B cell (primary cell): ENCODE measurements around the gene ZDHHC19. TPM values are rescaled to one million over a fixed set of nuclear protein-coding genes. Genes with fewer than 3 reads are reported as not detected.

Source experiments
- ATAC-seq: fragments of 200-7000 bp; cut with Tn5 transposase; one replicate; pipeline ENCODE4 v1.10.0; 2021; ENCODE audit warnings: low read depth, mild to moderate bottlenecking, moderate number of reproducible peaks, moderate library complexity
- CTCF ChIA-PET: fragments of 350-600 bp; sonication (Branson Sonifier 250); formaldehyde crosslinking; loops from one replicate; lab custom pipeline; 2021; ENCODE audit warnings: antibody characterized with exemption, inconsistent platforms; lab: Charles Lee
- POLR2A ChIA-PET: fragments of 350-600 bp; sonication (Branson Sonifier 250); formaldehyde crosslinking; loops from one replicate; lab custom pipeline; 2021; ENCODE audit warnings: antibody characterized with exemption; lab: Charles Lee
- DNase-seq: peaks from one replicate; pipeline ENCODE4 v3.0.0; 2013
- H2AFZ ChIP-seq: 2 replicates; pipeline ENCODE4 v1.6.1; 2012; ENCODE audit warnings: mild to moderate bottlenecking, low read depth, low read length; ENCODE audit not compliant: insufficient read depth, poor library complexity, severe bottlenecking
- H3K27ac ChIP-seq, 2 donors: 1 replicate in 1 of 2; 2 replicates in 1 of 2; pipeline ENCODE4 v1.5.1; 2012 to 2013; ENCODE audit warnings: low read length in 2 of 2, mild to moderate bottlenecking in 2 of 2, moderate library complexity in 1 of 2
- H3K27me3 ChIP-seq, 4 experiments: fragments of 200-600 bp in 1 of 4; sonication (generic) in 1 of 4; replicated peaks in 1 of 4; 1 replicate in 2 of 4; 2 replicates in 2 of 4; pipeline versions ENCODE4 v1.6.1 to v1.7.0; 2013 to 2016; ENCODE audit warnings: low read length in 3 of 4, mild to moderate bottlenecking in 2 of 4, mixed read lengths in 1 of 4, moderate library complexity in 1 of 4; ENCODE audit not compliant: insufficient read depth in 4 of 4, control insufficient read depth in 3 of 4; ENCODE audit errors: control extremely low read depth in 1 of 4
- H3K36me3 ChIP-seq, 2 experiments: replicated peaks in 1 of 2; 1 replicate in 1 of 2; 2 replicates in 1 of 2; pipeline versions ENCODE4 v1.6.1 to v1.7.1; 2013; ENCODE audit warnings: low read length in 1 of 2; ENCODE audit not compliant: insufficient read depth in 2 of 2, control insufficient read depth in 1 of 2; ENCODE audit errors: control extremely low read depth in 1 of 2, extremely low read depth in 1 of 2
- H3K4me1 ChIP-seq, 2 donors: fragments of 200-600 bp in 1 of 2; sonication (generic) in 1 of 2; 1 replicate in 1 of 2; 2 replicates in 1 of 2; pipeline versions ENCODE4 v1.5.1 to v1.6.1; 2013 to 2017; ENCODE audit warnings: low read length in 2 of 2; ENCODE audit not compliant: control insufficient read depth in 2 of 2, insufficient read depth in 2 of 2
- H3K4me2 ChIP-seq: replicated peaks from 2 replicates; pipeline ENCODE3; 2012; ENCODE audit warnings: mild to moderate bottlenecking, low read depth, low read length; ENCODE audit not compliant: poor library complexity, severe bottlenecking
- H3K4me3 ChIP-seq, 5 experiments: fragments of 200-600 bp in 1 of 5; sonication (generic) in 1 of 5; 1 replicate in 3 of 5; 2 replicates in 2 of 5; pipeline versions ENCODE4 v1.5.1 to v1.7.0; 2011 to 2016; ENCODE audit warnings: low read length in 4 of 5, mild to moderate bottlenecking in 4 of 5, low read depth in 2 of 5, control low read depth in 1 of 5, moderate library complexity in 1 of 5; ENCODE audit not compliant: insufficient read depth in 1 of 5; ENCODE audit errors: control extremely low read depth in 1 of 5, extremely low read depth in 1 of 5
- H3K79me2 ChIP-seq: fragments of 200-600 bp; sonication (generic); one replicate; pipeline ENCODE4 v1.6.0; 2016; ENCODE audit warnings: low read length; ENCODE audit not compliant: control insufficient read depth, insufficient read depth
- H3K9ac ChIP-seq: fragments of 200-600 bp; sonication (generic); 2 replicates; pipeline ENCODE4 v1.6.1; 2017; ENCODE audit warnings: mild to moderate bottlenecking, low read length, moderate library complexity
- H3K9me3 ChIP-seq, 3 donors: one replicate each; pipeline versions ENCODE4 v1.6.1 to v1.7.1; 2013; ENCODE audit warnings: low read length in 2 of 3; ENCODE audit not compliant: control insufficient read depth in 2 of 3, insufficient read depth in 1 of 3; ENCODE audit errors: control extremely low read depth in 1 of 3
- H4K20me1 ChIP-seq: 2 replicates; pipeline ENCODE4 v1.6.0; 2012; ENCODE audit warnings: mild to moderate bottlenecking, low read length; ENCODE audit not compliant: insufficient read depth, control insufficient read depth, poor library complexity, severe bottlenecking
- H3K27ac Mint-ChIP-seq: one replicate; pipeline ENCODE4 v1.8.0; 2021; ENCODE audit warnings: mixed read lengths
- H3K27me3 Mint-ChIP-seq: one replicate; pipeline ENCODE4 v1.8.0; 2021; ENCODE audit warnings: mixed read lengths
- H3K4me1 Mint-ChIP-seq: one replicate; pipeline ENCODE4 v1.8.0; 2021; ENCODE audit warnings: mixed read lengths
- H3K4me3 Mint-ChIP-seq: one replicate; pipeline ENCODE4 v1.8.0; 2021; ENCODE audit warnings: mixed read lengths
- H3K9me3 Mint-ChIP-seq: one replicate; pipeline ENCODE4 v1.8.0; 2022; ENCODE audit warnings: mixed read lengths; ENCODE audit not compliant: insufficient read depth
- EZH2 ChIP-seq: IDR thresholded peaks from 2 replicates; pipeline ENCODE4 v1.6.1; 2012; ENCODE audit warnings: borderline replicate concordance, low read depth, mild to moderate bottlenecking, moderate library complexity, low read length; ENCODE audit not compliant: insufficient read depth, poor library complexity, severe bottlenecking
- WGBS: methylation state at CpG from one replicate; pipeline ENCODE4 v1.1.5; 2013; ENCODE audit warnings: missing lambda C conversion rate; ENCODE audit not compliant: insufficient coverage; 5-methylcytosine and 5-hydroxymethylcytosine counted together
- intact Hi-C: fragments of 100-400 bp; cut with micrococcal nuclease; formaldehyde crosslinking; loops from one replicate; pipeline ENCODE4 v1.10.0; 2022
- polyA plus RNA-seq: library from polyadenylated mRNA; depleted of rRNA; stranded (reverse); fragments of >200 nt; gene quantifications from 2 replicates; pipeline ENCODE4 v1.2.3, GENCODE V29; 2012
- total RNA-seq, 2 donors: library from RNA; stranded (reverse); fragments of 120-200 nt in 1 of 2; gene quantifications; 1 replicate in 1 of 2; 2 replicates in 1 of 2; pipeline versions ENCODE4 v1.2.3 to v1.2.4, GENCODE V29; 2013 to 2022
- TF ChIP-seq, protein P1 (sequence below): fragments of 200-600 bp; IDR thresholded peaks from one replicate; pipeline ENCODE4 v1.8.0; 2022; ENCODE audit warnings: antibody characterized with exemption, mild to moderate bottlenecking

Gene ZDHHC19
- total and polyA plus RNA-seq, 2 donors (not counting 1 experiment from before 2014, with no cell fraction given), result 0.91 to 6.0 TPM

DNA sequence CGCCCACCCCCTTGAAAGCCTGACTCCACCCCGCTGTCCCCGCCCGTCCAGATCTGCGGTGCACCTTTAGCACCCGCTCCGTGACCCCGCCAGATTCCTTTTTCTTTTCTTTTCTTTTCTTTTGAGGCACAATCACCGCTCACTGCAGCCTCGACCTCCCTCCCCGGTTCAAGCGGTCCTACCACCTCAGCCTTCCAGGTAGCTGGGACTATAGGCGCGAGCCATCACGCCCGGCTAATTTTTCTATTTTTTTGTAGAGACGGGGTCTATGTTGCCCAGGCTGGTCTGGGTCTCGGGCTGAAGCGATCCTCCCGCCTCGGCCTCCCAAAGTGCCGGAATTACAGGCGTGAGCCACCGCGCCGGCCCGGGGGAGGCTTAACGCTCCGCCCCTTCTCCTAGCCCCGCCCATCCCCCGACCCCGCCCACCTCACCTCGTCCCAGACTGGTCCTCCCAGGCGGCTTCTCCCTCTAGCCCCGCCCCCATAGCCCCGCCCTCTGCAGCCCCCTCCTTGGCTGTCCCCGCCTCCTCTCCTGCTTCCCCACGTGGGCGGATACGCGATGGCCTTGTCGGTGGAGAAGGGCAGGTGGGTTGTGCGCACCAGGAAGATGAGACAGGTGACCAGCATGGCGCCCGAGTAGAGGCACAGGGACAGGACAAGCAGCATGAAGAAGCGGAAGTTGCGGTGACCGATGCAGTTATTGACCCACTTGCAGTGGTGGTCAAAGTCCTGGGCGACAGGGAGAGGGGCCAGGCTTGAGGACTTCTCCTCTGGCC is 3.2 kb downstream of the ZDHHC19 start:
- DNase-seq, result peak; percentile 74
- Histone ChIP-seq H4K20me1 (no peaks in the 10 kb centered on the region), H3K79me2 (no peaks in the 10 kb centered on the region), H3K9me3 (peaks cover 0 to 14% (median 0%) of the 10 kb centered on the region in 3 donors), H3K9ac (peak overlapping the region; percentile 79), H3K4me2 (peak overlapping the region; percentile 93), H2AFZ (peak overlapping the region; percentile 65), H3K36me3 (no peaks in the 10 kb centered on the region), H3K27ac (no peak overlapping the region), H3K27me3 (peaks cover 0 to 2% (median 0%) of the 10 kb centered on the region in 4 experiments), H3K4me3 (peak overlapping the region; percentile 13 to 92 (median 52)), H3K4me1 (peaks cover 22 to 31% of the 10 kb centered on the region in 2 donors)
- Mint-ChIP-seq H3K27ac (peak overlapping the region; percentile 41), H3K4me3 (peak overlapping the region; percentile 83), H3K27me3 (no peaks in the 10 kb centered on the region), H3K4me1 (peaks cover 34% of the 10 kb centered on the region), H3K9me3 (no peaks in the 10 kb centered on the region)
- WGBS, result 34% methylated on average over 28 of the region's 49 CpGs
- POLR2A ChIA-PET, result no interaction called here
- intact Hi-C loops, result no loop called here
- peak; percentile 63 for ATAC-seq
- TF ChIP-seq EZH2, result no peak
- TF ChIP-seq, protein P1, sequence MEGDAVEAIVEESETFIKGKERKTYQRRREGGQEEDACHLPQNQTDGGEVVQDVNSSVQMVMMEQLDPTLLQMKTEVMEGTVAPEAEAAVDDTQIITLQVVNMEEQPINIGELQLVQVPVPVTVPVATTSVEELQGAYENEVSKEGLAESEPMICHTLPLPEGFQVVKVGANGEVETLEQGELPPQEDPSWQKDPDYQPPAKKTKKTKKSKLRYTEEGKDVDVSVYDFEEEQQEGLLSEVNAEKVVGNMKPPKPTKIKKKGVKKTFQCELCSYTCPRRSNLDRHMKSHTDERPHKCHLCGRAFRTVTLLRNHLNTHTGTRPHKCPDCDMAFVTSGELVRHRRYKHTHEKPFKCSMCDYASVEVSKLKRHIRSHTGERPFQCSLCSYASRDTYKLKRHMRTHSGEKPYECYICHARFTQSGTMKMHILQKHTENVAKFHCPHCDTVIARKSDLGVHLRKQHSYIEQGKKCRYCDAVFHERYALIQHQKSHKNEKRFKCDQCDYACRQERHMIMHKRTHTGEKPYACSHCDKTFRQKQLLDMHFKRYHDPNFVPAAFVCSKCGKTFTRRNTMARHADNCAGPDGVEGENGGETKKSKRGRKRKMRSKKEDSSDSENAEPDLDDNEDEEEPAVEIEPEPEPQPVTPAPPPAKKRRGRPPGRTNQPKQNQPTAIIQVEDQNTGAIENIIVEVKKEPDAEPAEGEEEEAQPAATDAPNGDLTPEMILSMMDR, result no peak
- CTCF ChIA-PET, result interaction anchor here (1.4 to 2.2 kb wide), 2 partner anchors 11 to 135 kb away, joined by 3 to 12 read pairs; no protein-coding TSS in a partner anchor
